ENCODE data around the gene OR1L8.
"Not testable (repeated sequence)": the region's sequence is repeated elsewhere in the genome, so short reads cannot be mapped to it uniquely, and the experiment has no call there.

Gene OR1L8

DNA sequence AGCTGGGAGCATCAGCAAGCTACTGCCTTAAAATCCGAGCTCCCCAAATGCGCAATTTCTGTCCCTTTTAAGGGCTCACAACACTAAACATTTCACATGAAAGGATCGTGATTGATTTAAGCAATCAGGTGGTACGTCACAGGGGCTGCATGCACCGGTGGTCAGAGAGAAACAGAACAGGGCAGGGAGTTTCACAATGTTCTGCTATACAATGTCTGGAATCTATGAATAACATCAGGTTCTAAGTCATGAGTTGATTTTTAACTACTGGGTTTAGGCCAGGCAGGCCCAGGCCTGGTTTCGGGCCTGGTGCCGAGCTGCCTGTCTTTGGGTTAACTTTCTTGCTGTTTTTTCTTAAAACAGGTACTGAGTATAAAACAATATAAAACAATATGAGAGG lies 46.1 kb downstream of the OR1L8 start:
- not testable (repeated sequence) for H3K36me3 Mint-ChIP-seq

DNA sequence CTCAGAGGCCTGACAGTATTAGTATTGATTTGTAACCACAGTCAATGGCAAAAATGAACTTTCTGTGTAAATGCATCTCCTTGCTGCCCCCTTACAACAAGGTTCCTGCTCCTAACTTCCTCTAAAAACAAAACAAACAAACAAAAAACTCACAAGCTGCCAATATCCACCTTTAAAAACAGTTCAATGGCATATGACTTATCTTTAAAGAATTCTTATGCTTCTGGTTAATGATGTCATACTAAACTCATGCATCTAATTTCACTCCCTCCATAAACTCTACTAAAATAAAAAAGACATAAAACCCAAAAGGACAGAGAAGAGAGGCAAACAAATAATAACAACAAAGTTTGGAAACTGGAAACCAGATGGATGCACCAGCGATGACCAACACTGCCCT lies 47.0 kb downstream of the OR1L8 start:
- no peak overlapping the region for H3K27ac Mint-ChIP-seq
- peaks cover 14% of the 10 kb centered on the region for H3K4me1 Mint-ChIP-seq
- no peak for DNase-seq (ENCODE audit: low spot score in 2 of 2)
- ATAC-seq = no peak
- peaks cover 3% of the 10 kb centered on the region for H3K9me3 Mint-ChIP-seq
- H3K36me3 Mint-ChIP-seq = no peaks in the 10 kb centered on the region
- no peak overlapping the region for H3K4me3 Mint-ChIP-seq

More for the DNA sequence above, 46.1 kb downstream of the OR1L8 start:
- peaks cover 14% of the 10 kb centered on the region for H3K4me1 Mint-ChIP-seq
- H3K9me3 Mint-ChIP-seq; H3K27ac Mint-ChIP-seq; H3K4me3 Mint-ChIP-seq; DNase-seq (ENCODE audit: low spot score in 2 of 2); ATAC-seq: not testable (repeated sequence)

DNA sequence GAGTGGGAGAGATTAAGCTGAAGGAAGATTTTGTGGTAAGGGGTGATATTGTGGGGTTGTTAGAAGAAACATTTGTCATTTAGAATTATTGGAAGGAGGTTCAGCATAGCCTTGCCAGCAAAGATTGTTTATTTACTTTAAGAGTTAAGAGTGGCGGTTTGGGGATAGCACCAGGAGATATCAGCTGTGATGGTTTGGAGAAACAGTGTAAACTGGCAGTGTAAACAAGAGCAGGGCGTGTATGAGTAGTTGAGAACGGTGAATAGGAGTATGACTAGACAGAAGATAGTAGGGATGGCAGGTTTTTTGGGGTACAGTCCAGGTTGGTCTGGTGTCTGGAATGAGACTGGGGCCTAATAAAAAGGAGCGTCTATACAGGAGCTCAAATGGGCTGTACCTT lies 52.0 kb downstream of the OR1L8 start:
- not testable (repeated sequence) for DNase-seq (ENCODE audit: low spot score in 2 of 2); H3K4me3 Mint-ChIP-seq; H3K36me3 Mint-ChIP-seq; ATAC-seq; H3K27ac Mint-ChIP-seq; H3K9me3 Mint-ChIP-seq
- H3K4me1 Mint-ChIP-seq = peaks cover 20% of the 10 kb centered on the region

DNA sequence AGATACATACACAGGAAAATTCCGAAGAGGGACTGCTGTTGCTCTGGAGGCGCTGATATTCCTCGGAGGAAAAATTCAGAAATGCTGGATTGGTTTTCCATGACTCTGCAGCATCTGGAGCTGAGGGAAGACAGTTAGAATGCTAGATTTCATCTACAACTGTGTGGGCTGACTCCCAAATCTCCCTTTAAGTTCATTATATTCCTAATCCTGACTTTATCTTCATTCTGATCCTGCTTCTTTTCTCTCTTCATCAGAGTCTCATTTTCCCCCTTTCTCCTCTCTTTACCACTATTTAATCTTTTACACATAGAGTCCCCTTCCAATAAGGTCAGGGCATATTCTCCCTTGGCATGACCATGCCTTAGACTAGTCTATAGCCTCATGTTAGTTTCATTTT lies 56.0 kb downstream of the OR1L8 start, which contains the start of gene OR1N1:
Gene OR1N1 (minus strand): TSS at position 101 of the 400 bp plus-strand sequence. CDS start 0 bp downstream, at position 101.
- H3K4me3 Mint-ChIP-seq = no peak within 1 kb of the TSS
- H3K27ac Mint-ChIP-seq = no peak within 1 kb of the TSS
- H3K36me3 Mint-ChIP-seq = no peaks in the 10 kb centered on the region
- no peak for ATAC-seq
- peaks cover 6% of the 10 kb centered on the region for H3K4me1 Mint-ChIP-seq
- no peaks in the 10 kb centered on the region for H3K9me3 Mint-ChIP-seq
- DNase-seq (ENCODE audit: low spot score in 2 of 2) = no peak

DNA sequence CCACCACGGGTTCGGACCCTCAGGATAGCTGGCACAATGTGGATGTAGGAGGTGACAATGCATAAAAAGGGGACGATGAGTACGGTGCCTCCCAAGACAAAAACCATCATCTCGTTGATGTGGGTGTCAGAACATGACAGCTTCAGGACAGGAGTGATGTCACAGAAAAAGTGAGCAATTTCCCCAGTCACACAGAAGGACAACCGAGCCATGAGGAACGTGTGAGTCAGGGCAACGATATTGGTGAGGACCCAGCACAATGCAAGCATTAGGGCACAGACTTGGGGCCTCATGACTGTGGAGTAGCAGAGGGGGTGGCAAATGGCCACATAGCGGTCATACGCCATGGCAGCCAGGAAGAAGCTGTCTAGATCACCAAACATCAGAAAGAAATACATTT lies 56.6 kb downstream of the OR1L8 start:
- Mint-ChIP-seq H3K4me1 (peaks cover 6% of the 10 kb centered on the region), H3K27ac (no peak overlapping the region), H3K36me3 (no peaks in the 10 kb centered on the region), H3K9me3 (no peaks in the 10 kb centered on the region), H3K4me3 (no peak overlapping the region)
- ATAC-seq (peak; percentile 82), DNase-seq (ENCODE audit: low spot score in 2 of 2) (no peak)

DNA sequence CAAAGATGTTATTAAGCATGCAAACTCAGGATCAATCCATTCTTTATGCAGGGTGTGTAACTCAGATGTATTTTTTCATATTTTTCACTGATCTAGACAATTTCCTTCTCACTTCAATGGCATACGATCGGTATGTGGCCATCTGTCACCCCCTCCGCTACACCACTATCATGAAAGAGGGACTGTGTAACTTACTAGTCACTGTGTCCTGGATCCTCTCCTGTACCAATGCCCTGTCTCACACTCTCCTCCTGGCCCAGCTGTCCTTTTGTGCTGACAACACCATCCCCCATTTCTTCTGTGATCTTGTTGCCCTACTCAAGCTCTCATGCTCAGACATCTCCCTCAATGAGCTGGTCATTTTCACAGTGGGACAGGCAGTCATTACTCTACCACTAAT lies 63.8 kb downstream of the OR1L8 start:
- ATAC-seq (no peak), DNase-seq (ENCODE audit: low spot score in 2 of 2) (no peak)

DNA sequence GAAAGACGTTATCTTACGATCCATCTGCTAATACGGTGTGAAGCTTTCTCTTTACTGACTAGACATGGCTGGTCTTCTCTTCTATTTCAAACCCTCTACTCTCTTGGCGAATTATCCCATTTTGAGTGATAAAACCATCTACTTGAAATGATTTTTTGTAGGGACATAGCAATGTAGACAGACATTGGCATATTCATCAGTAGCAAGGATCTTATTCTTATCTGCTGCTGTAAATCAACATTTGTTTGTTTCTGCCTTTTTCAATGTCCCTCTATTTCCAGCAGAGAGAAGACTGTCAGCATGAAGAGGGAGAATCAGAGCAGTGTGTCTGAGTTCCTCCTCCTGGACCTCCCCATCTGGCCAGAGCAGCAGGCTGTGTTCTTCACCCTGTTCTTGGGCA lies 64.3 kb downstream of the OR1L8 start, which contains the start of gene OR1J4:
Gene OR1J4 (plus strand): TSS at position 301 of the 400 bp plus-strand sequence. CDS start 0 bp downstream, at position 301.
- ATAC-seq = no peak
- Mint-ChIP-seq H3K9me3 (no peaks in the 10 kb centered on the region), H3K4me1 (no peaks in the 10 kb centered on the region), H3K4me3 (no peak within 1 kb of the TSS), H3K36me3 (no peaks in the 10 kb centered on the region), H3K27ac (no peak within 1 kb of the TSS)
- no peak for DNase-seq (ENCODE audit: low spot score in 2 of 2)

More for the DNA sequence above, 63.8 kb downstream of the OR1L8 start:
- H3K9me3 Mint-ChIP-seq = no peaks in the 10 kb centered on the region
- no peaks in the 10 kb centered on the region for H3K36me3 Mint-ChIP-seq
- H3K27ac Mint-ChIP-seq = no peak overlapping the region
- H3K4me3 Mint-ChIP-seq = no peak overlapping the region
- no peaks in the 10 kb centered on the region for H3K4me1 Mint-ChIP-seq

DNA sequence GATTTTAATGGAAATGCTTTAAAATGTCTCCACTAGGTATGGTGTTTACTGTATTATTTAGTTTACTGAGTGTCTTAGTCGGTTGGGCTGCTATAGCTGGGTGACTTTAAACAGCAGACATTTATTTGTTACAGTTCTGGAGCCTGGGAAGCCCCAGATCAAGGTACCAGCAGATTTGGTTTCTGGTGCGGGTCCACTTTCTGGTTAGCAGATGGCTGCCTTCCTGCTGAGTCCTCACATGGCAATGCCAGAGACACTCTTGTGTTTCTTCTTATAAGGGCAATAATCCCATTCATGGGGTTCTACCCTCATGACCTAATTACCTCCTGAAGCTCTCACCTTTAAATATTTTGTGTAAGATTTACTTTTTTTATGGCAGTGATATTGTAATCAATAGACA lies 65.0 kb downstream of the OR1L8 start:
- Mint-ChIP-seq H3K27ac (no peak overlapping the region), H3K36me3 (no peaks in the 10 kb centered on the region), H3K4me3 (no peak overlapping the region), H3K9me3 (no peaks in the 10 kb centered on the region), H3K4me1 (no peaks in the 10 kb centered on the region)
- DNase-seq (ENCODE audit: low spot score in 2 of 2) = no peak
- no peak for ATAC-seq

Data from stimulated activated effector memory CD8-positive, alpha-beta T cell treated with anti-CD3 and anti-CD28 coated beads, Interleukin-12 subunit alpha, Interleukin-12 subunit beta, amount 100 ng/mL, for 72 hours (primary cell).